CD4-positive, alpha-beta T cell treated with Interleukin-6 at 100 ng/mL for 8 hours (primary cell): ENCODE results near the gene ASTN2.

Experiments
- DNase-seq: peaks from one replicate; pipeline ENCODE4 v3.0.0-alpha.2; 2020; ENCODE audit warnings: mixed read lengths, low spot score

The ASTN2 gene

DNA sequence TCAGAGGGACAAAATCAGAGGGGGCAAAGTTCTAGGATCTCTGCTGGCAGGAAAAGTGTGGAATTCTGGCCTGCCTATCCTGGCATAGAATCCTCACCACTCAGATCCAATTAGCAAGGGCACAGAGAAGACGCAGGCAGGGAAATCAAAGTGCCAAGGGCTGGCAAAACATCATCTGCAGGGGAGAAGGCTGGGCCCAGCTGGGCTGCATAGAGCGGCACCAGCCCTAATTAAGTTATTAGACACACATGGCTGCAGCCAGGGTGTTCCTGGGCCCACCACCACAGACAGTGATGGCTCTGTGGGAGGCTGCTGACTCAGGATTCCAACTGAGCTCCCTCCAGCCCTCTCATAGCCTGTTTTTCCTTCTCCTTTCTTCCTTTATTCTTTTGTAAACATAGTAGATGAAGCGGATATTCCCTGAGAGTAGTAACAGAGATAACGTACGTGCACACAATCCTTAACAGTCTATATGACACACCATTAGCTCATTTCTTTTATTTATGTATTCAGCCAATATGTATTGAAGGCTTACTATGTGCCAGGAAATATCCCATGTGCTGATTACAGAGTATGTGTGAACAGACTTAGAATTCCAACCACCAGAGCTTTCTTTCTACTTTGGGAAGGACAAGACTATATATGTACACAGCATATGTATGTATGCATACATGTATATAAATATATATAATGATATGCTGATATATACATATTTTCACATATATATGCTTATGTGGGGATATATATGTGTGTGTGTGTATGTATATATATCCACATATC is 236.1 kb downstream of the ASTN2 start:
- no peak for DNase-seq

DNA sequence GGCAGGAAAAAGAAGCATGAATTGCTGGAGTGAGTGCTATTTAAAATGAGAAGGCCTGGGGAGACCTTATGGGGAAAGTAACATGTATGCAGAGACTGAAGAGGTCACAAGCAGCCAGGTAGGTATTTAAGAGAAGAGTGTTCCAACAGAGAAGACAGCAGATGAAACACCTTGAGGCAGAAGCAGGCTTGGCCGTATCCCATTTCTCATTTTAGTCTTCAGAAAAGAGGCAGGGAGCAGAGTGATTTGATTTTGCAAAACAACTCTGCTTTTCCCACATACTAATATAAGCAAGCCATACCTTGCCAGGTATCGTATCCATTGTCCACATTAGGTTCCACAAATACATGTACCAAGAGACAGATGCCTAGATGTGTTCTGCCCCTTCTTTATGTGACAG is 244.3 kb downstream of the ASTN2 start:
- no peak for DNase-seq

DNA sequence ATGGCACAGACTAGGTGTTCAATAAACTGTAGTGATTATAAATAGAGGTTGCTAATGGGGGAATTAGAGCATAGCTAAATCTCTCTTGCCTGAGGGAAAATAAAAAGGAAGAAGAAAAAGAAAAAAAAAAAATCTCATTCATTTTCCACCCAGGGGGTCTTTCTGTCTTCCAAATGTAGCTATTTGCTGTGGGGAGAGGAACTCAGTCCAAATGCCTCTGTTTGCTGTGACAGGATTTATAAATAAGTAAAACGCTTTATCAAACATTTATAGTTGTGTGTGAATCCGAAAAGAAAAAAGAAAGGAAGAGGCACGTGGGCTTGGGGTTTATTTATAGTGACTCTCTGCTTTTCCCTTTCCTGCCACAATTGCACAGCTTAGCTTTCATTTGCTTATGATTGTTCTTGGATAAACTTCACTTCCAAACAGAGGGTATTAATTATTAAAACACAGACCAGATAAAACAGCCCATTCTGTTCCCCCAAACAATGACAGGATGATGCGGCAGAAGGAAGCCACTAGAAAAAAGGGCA is 245.7 kb downstream of the ASTN2 start:
- no peak for DNase-seq

DNA sequence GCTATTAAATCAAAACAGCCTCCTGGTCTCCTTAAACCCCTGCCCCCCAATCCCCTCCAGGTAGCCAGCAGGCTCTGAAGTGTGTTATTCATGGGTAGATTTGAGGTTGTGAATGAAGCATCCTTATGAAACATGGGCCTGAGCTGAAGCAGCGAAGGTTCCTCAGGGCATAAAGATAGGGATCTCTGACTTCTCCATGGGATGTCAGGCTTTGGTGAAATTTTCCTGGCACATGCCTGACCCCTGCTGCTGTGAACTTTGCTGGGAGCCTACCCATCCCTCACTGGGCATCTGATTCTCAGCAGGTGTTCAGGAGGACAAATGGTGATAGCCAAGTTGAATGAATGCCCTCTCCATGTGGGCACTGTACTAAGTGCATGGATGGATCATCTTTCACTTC is 250.3 kb downstream of the ASTN2 start:
- no peak for DNase-seq

DNA sequence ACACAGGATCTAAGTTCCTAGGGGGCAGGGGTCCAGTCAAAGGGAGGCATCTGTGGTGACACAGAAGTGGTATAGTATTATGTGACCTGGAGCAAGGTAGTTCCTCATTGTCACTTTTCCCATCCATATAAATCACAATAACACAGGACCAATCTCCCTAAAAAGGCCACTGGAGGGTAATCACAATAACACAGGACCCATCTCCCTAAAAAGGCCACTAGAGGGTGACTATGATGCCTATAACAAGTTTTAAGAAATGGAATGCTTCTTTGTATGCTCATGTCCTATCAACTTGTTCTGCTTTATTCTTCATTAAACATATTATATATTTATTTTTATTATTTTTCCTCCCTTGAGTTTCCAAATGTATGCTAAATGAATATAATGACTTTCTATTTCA is 254.6 kb downstream of the ASTN2 start:
- no peak for DNase-seq

DNA sequence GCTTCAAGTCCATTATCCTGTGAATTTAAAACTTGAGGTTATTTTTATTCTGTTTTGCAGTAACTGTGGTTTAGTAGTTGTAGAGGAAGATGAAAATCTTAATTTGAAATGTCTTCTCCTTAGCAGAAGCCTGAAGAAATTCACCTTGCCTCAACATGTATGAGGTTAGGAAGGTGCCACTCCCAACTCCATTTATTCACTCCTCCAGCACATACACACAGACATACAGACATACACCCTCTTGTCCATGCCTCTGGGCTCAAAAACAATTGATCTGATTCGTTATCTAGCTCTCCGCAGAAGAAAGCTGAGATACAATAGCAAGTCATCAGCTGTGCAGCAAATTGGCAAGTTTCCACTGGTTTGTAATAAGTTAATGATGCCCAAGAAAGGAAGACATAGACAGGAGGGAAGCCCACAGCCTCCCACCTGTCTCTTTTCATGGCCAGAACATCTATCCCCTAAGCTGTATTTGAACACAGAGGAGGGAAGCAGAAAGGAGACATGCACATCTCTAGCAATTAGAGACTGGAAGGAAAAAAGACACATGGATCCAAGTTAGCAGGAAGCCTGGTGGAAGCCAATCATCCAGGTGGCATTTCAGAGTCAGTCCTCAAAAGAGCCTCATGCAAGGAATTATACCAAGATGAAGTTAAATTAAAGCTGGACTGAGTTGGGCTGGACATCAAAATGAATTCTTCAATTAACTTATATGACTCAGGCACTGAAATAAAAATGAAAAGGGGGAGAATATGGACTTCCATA is 257.9 kb downstream of the ASTN2 start:
- DNase-seq: no peak

DNA sequence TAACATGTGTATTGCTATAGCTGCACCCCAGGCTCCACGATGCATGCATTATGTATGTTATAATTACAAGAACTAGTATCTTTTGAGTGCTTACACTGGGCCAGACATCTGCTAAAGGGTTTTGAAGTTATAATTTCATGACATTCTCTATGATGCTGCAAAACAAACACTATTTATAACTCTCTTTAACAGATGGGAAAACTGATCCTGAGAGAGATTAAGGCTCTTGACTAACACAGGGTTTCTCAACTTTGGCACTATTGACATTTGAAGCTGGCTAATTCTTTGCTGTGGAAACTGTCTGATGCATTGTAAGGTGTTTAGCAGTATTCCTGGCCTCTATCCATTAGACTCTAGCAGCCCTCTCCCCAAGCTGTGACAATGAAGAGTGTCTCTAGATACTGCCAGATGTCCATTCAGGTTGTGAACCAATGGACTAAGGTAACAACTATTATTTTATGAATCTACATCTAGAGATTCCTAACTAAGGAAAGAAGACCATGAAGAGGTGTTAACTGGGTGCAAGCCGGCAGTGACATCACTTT is 258.6 kb downstream of the ASTN2 start:
- DNase-seq: no peak

DNA sequence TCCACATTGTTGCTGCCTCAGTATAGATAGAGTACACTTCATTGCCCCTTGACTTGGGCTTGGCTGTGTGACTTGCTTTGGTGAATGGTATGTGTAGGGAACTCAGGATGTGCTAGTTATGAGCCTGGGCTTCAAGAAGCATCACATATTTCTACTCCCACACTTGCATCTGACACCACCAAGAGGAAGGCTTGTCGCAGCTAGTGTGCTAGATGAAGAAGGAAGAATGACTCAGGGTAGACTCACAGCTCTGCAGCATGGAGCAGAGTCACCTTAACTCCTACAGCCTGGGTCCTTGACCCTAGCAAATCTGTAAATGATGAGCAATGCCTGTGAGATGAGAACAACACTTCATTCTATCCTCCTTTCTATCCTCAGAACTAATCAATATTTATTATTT is 261.8 kb downstream of the ASTN2 start:
- DNase-seq: no peak

DNA sequence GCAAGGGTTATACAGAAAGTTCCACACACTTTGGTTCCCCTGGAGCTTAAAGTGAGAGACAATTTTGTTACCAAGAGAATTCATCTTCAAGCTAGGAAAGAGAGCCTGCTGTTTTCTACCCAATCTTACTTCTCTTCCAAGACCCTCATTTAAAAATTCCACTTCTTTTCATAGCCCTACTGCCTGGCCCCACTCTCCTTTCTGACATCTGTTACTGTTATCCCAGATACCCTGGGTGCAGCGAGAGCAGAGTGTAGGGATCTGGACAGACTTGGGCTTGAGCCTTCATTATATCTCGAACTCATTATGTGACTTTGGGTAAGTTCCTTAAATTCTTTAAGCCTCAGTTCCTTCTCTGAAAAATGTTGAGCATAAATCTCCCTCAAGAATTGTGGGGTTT is 263.1 kb downstream of the ASTN2 start:
- no peak for DNase-seq

DNA sequence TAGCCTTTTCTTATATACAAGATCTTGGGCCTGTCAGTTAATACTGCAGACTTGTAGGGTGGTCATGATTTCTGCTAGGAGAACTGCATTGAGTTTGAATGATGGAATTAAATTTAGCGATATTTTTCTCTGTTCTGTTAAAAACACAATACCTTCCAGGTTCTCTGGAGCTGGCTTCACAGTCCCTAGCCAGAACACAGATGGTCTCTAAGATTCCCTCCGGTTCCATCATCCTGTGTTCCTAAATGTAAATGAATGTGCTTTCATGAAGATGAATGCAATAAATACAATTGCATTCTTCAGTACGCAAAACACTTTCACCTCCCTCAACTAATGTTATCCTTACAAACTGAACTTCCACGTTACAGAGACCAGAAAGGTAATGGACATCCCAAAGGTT is 264.9 kb downstream of the ASTN2 start:
- no peak for DNase-seq

DNA sequence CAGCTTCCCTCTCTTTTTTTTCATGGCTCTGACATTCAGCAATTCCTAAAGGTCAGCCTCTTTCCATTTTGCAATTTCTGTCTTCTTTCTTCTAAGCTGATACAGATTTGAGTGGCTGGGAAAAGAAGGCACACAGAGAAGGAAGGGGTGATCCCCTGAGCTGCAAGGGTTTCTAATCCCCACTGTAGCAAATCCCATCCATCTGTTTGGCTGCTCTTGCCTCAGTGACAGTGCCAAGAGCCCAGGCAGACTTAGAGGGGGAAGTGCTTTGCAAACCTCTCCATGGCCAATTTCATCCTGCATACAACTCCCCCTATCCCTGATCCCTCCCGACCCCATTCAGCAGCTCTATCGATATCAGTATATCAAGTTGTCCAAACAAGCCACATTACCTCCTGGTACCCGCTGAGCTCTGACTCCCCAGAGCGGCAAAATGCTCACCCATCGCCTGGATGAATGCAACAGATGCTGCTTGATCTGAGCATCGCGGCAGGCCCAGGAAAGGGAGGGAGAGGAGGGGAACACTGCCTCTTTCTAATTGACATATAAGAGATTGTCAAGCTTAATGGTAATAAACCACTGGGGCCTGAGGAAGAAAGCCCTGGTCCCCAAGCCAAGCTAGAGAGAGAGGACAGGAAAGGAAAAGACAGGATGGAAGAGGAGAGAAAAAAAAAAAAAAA is 268.9 kb downstream of the ASTN2 start:
- no peak for DNase-seq

DNA sequence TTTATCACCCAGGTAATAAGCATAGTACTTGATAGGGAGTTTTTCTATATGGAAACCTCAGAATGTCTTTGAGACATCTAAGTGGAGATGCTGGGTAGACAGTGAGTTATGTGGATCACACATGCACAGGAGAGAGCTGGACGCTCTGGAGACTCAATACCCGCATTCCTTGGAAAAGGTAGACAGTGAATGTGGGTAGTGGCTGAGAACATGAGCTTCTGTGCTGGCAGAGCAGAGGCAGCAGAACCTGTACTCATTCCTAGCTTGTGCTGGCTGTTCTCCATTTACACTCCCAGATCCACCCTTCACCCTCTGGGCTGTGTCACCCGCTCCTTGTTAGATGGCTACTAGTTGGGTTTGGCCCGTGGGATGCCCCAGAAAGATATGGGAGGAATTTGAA is 269.8 kb downstream of the ASTN2 start:
- no peak for DNase-seq

DNA sequence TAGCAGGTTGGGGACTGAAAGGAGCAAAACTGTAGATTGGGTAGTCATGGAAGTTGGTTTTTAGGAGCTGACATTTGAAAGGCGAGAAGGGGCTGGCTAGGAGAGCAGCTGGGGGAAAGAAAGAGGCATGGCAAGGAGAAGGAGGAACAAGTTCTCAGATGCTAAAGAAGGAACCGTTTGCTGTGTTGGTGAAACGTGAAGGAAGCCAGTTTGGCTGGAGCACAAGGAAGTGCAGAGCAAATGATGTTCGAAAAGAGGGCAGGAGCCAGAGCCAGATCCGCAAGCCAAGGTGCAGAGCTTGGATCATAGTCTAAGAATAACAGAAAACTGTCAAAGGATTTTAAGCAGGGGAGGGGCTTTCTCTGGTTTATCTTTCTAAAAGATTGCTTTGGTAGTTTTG is 276.6 kb downstream of the ASTN2 start:
- DNase-seq: no peak

DNA sequence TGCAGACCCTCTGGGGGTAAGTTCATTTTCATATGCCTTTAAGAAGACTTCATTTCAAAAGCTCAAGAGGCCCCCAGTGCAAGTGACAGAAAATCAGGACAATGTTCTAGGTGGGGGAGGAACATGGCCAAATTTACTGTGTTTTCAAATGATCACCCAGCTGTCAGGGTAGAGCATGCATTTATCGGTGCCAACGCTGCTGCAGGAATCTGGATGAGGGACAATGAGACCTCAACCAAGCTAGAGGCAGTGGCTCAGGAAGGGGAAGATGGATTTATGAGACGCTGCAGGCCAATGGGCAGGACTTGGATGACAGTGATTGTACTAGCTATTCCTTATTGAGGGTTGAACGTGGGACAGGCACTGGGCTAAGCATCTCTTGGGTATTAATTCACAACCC is 278.4 kb downstream of the ASTN2 start:
- DNase-seq: no peak

DNA sequence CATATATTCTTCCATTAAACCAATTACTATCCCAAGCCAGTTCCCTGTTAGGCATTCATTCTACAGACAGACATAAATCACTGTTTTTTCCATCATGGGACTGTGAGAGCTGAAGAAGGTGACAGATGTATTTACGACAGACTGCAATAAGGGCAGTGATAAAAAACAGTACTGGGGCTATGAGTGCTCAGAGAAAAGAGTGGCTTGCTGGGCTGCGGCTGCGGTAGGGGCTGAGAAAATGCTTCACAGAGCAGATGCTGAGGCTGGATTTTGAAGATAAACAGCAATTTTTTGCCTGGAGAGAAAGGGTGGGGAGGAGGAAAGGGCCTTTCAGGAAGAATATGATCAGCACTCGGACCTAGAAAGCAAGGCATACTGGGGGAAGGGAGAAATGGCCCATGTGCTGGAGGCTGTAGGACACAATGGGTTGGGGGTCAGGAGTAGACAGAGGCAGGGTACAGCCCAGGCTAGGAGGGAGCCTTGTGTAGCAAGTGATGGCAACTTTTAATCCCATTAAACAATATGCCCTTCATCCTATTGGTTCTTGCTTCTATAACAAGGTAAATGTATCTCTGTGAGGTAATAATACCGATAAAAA is 279.3 kb downstream of the ASTN2 start:
- DNase-seq: no peak

DNA sequence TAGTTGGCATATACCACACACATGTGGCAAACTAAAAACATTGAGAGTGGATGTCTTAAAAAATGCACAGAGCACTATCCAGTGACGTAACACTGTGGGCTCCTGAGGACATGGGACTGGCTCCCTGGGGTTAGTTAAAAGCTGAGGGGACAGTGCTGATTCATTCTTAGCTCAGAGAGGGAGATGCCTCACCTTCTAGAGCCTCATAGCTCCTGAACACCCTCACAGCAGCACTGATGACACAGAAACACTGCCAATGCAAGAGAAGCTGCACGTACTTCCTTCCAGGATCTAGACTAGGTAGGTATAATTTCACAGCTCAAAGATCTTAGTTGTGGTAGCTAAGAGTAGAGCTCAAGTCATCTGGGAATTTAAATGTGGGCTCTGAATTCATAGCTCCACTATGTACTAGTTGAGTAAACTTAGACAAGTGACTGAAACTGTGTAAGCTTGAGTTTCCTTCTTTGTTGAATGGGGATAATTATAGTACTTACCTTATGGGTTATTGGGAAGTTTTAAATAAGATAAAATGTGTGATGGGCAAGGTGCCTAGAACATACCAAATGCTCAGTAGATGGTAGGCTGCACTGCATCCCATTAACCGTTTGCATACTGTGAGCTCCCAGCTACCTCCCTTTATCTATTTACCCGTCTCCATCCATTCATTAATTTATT is 279.9 kb downstream of the ASTN2 start:
- no peak for DNase-seq

DNA sequence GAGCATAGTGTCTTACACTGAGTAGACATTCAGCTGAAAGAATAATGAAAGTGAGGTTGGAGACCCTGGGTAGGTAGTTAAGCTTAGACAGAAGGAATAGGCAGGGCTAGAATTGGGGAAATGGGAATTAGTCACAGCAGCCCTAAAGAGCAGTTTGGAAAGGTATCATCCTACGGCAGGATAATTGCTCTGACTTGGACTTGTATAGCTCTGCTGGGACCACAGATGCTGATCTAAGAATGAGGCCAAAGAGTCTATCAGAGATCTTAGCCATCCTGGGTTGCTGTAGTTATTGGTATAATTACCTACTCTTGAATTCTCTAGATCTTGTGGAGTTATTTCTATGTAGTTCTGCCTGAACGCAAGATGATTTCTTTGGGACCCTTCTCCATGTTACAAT is 288.0 kb downstream of the ASTN2 start:
- DNase-seq: no peak

DNA sequence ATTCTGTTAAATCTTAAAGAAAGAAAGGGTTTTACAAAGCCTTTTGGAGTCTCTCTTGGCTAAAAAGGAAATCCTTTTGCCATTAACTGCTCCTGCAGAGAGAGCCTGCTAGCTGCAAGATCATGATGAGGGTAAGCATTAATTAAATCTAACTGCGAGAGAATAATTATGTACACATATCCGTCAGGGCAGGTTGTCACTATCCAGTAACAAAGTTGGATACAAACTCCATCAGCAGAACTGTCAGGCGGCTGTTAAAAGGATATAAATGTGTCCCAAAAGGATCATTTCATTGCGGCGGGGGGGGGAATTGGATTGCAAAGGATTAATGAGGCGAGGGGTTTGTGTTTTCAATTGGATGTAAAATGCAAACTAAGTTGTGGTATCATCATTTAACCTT is 289.3 kb downstream of the ASTN2 start:
- no peak for DNase-seq

DNA sequence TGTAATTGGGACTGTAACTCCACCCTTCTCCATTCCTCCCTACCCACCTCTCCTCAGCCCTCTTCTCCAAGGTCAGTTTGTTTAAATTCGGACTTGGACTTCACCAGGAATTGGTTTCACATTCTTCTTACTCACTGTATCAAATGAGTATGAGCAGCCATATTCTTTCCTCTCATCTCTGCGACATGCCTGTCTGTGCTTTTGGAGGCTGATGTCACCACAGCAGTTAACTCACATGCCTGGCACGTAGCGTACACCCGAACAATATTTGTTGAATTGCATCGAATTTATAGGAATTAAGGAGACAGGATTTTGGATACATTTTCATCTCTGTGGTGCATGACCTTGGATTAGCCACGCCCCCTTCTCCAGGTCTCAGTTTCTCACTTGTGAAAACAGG is 291.1 kb downstream of the ASTN2 start:
- no peak for DNase-seq

DNA sequence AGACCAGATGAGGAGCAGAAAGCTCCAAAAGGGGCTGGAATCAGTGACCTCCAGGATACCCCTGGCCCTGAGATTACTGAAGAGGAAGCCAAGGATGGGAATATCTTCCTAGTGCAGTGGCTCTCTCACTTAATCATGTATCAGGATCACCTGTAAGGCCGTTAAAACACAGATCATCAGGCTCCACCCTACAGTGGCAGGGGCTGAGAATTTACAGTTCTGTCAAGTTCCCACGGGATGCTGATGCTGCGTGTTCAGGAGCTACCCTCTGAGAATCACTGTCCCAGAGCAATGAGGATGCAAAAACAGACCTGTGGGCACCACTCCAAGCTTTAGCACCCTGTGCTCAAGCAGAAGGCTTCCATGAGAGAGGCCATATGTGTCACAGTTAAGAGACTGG is 291.9 kb downstream of the ASTN2 start:
- no peak for DNase-seq

DNA sequence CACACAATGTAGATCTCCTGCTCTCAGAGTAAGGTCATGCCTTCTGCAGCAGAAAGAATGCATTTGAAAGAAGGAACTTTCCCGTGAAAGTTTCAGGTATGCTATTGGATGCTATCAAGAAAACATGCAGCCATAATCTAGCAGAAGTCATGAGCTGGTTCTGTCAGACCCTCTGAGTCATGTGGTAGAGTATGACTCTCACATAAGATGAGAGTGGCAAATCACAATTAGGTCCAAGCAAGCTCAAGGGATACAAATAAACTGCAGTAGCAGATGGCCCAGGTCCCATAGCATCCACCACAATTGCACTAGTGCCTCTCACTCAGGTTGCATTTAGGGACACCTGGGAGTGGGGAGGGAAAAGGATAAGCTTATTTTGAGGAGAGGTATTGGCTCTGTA is 292.8 kb downstream of the ASTN2 start:
- no peak for DNase-seq

DNA sequence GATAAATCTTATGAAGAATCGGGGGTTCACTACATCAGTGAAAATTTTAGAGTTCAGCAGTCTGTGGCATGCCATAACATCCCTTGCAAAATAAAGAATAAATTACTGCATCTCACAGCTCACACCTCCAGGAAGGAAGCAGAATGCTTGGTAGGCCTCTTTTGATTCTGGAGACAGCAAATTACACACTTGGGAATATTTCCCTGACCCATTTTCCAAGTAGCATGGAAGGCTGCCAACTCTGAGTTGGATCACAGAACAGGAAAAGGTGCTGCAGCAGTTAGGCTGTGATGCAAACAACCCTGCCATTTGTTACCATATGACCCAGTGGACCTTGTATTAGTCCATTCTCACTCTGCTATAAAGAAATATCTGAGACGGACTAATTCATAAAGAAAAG is 293.5 kb downstream of the ASTN2 start:
- DNase-seq: no peak
